ENCODE results near the gene SKOR2.

- no peak for TF ChIP-seq CTCF (IDR thresholded peaks at IDR 0.05)
- TF ChIP-seq EZH2 (IDR thresholded peaks at IDR 0.05; ENCODE audit: borderline replicate concordance, insufficient read depth, low read depth, low read length, poor library complexity, severe bottlenecking), result no peak
Measured at GRCh38 chr18:47262301-47263149, 11.1 kb upstream of the SKOR2 start.
